GM19455 (cell line): ENCODE results near the gene DNAH11.
"Not testable (repeated sequence)": the region's sequence is repeated elsewhere in the genome, so short reads cannot be mapped to it uniquely, and the experiment has no call there.

ENCODE experiments used
- ATAC-seq: cut with Tn5 transposase; IDR thresholded peaks from one replicate; pipeline ENCODE4 v1.9.1; 2021; ENCODE audit not compliant: unreplicated experiment

DNAH11 gene

DNA sequence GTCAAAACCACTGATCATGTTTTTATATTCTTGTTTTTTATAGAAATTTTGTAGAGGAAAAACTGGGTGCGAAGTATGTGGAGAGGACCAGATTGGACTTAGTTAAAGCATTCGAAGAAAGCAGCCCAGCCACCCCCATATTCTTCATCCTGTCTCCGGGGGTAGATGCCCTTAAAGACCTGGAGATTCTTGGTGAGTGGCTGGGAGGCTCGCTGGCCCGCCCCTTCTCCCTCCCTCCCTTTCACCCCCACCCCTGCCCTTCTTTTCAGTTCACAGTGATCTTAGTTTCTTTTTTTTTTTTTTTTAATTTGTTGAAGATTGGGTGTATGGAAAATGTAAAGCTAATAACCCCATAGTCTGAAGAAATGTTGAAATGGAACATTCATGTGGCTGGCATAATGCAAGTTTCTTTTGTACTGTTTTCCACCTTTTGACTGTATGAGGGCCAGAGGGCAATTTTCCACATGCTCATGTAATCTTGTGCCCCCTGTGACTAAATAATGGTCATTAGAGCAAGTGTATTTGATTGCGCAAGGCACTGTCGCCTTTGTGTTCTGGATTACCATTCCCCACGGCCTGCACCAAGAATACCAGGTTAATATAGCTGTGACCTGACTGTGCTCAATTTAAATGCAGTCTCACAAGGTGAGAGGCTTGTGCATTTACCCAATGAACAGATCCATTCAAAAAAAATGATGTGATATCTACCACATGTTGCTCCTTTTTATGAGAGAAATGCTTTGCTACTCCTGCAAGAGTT lies 325.2 kb downstream of the DNAH11 start:
- no peak for ATAC-seq

DNA sequence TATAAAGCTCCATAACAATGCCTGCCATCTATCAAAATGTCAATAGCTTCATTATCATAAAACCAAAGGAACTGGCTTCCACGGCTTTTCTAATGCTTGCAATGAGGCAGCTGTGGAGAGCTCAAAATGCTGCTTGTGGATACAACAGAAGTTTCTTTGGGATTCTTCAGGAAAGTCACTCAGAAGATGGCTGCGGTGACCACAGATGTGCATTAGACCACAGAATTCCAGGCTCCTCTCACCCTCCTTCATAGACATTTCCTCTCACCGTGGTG lies 325.7 kb downstream of the DNAH11 start:
- ATAC-seq = no peak

GRCh38 chr7:21869785-21870402 lies 327.1 kb downstream of the DNAH11 start:
- no peak for ATAC-seq

GRCh38 chr7:21883069-21883468 lies 340.2 kb downstream of the DNAH11 start:
- ATAC-seq = no peak

GRCh38 chr7:21883501-21883900 lies 340.7 kb downstream of the DNAH11 start:
- not testable (repeated sequence) for ATAC-seq

GRCh38 chr7:21884496-21884895 lies 341.7 kb downstream of the DNAH11 start:
- ATAC-seq = no peak

DNA sequence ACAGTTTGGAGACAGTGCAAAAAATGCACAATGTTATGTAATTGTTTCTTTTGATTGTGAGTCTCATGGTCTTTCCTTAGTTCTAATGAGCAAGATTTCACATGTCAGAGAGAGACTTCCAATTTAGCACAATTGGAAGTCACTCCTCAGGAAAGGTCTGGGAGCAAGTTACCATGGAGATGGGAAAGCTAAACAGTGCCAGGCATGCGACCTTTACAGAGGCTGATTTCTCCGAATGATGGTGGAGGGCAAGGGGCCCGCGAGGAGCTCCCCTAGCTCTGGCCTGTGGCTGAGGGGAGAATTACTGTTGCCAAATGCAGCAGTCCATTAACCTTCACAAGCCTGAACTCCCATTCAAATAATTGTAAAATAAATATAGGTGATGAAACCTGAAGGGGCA lies 343.6 kb downstream of the DNAH11 start:
- no peak for ATAC-seq

- ATAC-seq = no peak
Measured at GRCh38 chr7:21887353-21887752, 344.5 kb downstream of the DNAH11 start.

DNA sequence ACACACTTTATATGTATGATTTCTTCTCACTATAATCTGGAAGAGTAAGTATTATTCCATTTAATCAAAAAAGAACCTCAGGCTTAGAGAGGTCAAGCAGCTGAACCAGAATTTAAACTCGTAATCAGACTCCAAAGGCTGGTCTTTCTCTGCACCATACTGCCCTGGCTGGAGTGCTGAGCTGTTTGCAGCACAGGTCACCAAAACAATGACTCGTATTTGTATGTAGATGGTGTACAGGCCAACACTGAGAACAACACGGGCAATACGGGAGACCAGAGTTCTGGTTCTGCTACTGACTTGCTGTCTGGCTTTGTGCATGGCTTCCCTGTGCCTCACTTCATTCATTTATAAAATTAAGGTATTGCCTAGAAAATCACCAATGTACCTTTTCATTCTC lies 344.9 kb downstream of the DNAH11 start:
- no peak for ATAC-seq

DNA sequence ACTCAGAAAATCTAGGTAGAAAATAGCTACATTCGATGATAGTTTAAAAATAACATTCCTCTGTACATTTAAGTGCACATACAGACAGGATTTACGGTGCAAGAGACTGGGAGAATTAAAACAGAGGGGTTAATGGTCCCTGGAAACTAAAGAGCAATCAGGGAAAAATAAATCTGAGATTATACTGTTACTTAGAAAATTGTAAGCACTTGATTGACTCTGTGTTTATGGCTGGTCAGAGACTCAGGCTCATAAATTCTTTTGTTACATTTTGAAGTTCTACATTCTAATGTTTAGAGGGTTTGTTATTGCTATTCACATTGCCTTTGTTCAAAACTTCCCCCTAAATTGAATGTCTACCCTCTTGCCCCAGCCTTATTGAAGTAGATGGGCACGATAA lies 348.5 kb downstream of the DNAH11 start:
- ATAC-seq = no peak

DNA sequence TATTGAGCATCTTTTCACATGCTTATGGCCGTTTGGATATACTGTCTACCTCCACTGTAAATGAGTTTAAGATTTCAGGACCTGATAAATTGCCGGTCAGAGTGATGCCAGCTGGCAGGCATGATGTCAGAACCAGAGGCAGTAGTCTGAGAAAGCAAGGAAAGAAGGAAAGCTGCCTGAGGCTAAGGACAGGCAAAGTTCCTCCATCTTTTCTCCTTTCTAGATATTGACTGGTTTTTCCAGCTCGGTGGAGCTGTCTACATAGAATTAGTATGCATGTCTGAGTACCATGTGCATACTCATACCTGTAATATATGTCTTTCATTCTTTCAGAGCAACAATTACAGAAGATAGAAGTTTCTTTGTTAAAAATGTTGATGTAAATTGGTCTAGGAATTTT lies 350.6 kb downstream of the DNAH11 start:
- ATAC-seq = no peak

DNA sequence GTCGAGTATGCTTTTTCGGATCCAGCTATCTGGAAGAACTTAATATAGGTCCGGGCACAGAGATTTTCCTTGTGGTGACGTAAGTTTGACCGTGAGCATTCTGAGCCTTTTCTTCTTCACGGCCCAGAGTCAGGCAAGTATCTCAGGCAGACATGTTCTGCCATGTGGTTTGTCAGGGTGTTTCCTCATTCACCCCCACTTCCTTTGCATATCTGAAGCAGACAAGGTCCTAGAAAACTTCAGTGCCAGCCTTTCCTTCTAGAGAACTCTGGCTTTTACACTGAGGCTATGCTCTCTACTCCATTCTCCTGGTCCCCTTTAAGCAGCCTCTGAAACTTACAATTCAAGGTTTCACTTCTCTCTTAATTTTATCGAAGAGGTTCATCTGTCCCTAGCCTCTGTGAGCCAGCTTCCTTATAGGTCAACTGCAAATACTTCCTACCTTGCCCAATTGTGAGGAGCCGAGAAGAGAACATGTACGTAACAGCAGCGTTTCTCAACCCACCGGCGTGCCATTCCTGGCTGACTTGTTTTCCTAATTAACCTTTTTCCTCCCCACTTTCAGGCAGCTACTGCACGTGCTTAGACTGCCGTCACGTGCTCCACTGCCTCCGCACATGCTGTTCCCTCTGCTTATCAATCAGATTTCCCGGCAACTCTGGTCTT lies 355.6 kb downstream of the DNAH11 start:
- ATAC-seq = peak; percentile 86

- no peak for ATAC-seq
Measured at GRCh38 chr7:21902240-21902639, 359.4 kb downstream of the DNAH11 start.

DNA sequence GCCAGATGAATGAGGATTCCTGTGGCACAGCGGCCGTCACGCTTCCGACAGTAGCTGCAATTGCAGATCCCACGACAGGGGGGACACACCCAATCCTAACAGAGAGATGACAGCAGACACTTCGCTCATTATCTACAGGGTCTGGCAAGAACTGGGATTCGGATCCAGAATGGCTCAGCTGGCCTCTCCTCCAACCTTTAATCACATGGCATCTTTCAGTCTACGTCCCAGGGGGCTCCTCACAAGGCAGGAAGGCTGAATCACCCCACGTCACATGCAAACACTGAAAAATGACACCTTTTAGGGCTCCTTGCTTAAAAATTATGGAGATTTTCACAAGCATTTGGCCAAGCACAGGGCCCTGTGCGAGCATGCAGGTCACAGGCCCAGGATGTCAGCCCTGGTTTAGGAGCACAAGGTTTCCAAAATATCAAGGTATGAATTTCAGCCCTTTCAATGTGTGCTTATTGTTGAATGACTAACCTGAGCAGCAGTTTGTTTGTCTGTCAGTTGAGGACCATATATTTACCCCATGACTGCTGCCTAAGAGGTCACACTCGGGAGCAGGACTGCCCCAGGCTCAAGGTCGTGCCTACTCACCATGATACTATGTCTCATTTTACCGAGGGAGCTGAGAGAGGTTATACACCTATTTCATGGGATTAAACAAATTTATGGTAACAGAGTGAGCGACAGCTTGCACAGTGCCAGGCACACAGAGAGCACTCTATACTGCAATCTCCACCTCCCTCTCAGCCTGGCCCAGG lies 360.4 kb downstream of the DNAH11 start:
- no peak for ATAC-seq

GRCh38 chr7:21908746-21909145 lies 365.9 kb downstream of the DNAH11 start:
- no peak for ATAC-seq

- no peak for ATAC-seq
Measured at GRCh38 chr7:21910253-21910652, 367.4 kb downstream of the DNAH11 start.

- no peak for ATAC-seq
Measured at GRCh38 chr7:21911341-21911875, 368.6 kb downstream of the DNAH11 start.

- no peak for ATAC-seq
Measured at GRCh38 chr7:21912305-21912704, 369.5 kb downstream of the DNAH11 start.

GRCh38 chr7:21912931-21913780 lies 370.3 kb downstream of the DNAH11 start:
- ATAC-seq = no peak

GRCh38 chr7:21914671-21915070 lies 371.8 kb downstream of the DNAH11 start:
- ATAC-seq = no peak

- no peak for ATAC-seq
Measured at GRCh38 chr7:21915140-21915539, 372.3 kb downstream of the DNAH11 start.
